ENCODE results near the gene BICDL2.
"Not testable (repeated sequence)": the region's sequence is repeated elsewhere in the genome, so short reads cannot be mapped to it uniquely, and the experiment has no call there.

Gene BICDL2

GRCh38 chr16:3056336-3057180, 19.8 kb upstream of the BICDL2 start:
- WGBS, 2 experiments (ENCODE audit: insufficient coverage in 2 of 2), result 93 to 95% methylated on average over 12 to 16 of the region's 19 CpGs
- Histone ChIP-seq H3K4me1 (ENCODE audit: control insufficient read depth, insufficient read depth, low read length, poor library complexity, severe bottlenecking) (peaks cover 15% of the 10 kb centered on the region), H3K4me3 (ENCODE audit: extremely low read depth, insufficient read depth, low read length, poor library complexity, severe bottlenecking) (no peak overlapping the region), H3K27ac (ENCODE audit: low read depth, low read length, severe bottlenecking) (no peak overlapping the region), H3K36me3 (ENCODE audit: control insufficient read depth, insufficient read depth, low read length) (no peaks in the 10 kb centered on the region), H3K9me3 (ENCODE audit: control insufficient read depth, low read length) (no peaks in the 10 kb centered on the region)

- 56 to 71% methylated on average over 6 to 9 of the region's 9 CpGs for WGBS, 2 experiments (ENCODE audit: insufficient coverage in 2 of 2)
- H3K36me3 ChIP-seq (ENCODE audit: control insufficient read depth, insufficient read depth, low read length); H3K27ac ChIP-seq (ENCODE audit: low read depth, low read length, severe bottlenecking); H3K9me3 ChIP-seq (ENCODE audit: control insufficient read depth, low read length); H3K4me3 ChIP-seq (ENCODE audit: extremely low read depth, insufficient read depth, low read length, poor library complexity, severe bottlenecking): not testable (repeated sequence)
- peaks cover 15% of the 10 kb centered on the region for H3K4me1 ChIP-seq (ENCODE audit: control insufficient read depth, insufficient read depth, low read length, poor library complexity, severe bottlenecking)
These were observed 19.0 kb upstream of the BICDL2 start for GRCh38 chr16:3055734-3056115.

GRCh38 chr16:3054965-3055733, 18.4 kb upstream of the BICDL2 start:
- Histone ChIP-seq H3K4me1 (ENCODE audit: control insufficient read depth, insufficient read depth, low read length, poor library complexity, severe bottlenecking) (peaks cover 10% of the 10 kb centered on the region), H3K9me3 (ENCODE audit: control insufficient read depth, low read length) (no peaks in the 10 kb centered on the region), H3K36me3 (ENCODE audit: control insufficient read depth, insufficient read depth, low read length) (no peaks in the 10 kb centered on the region), H3K4me3 (ENCODE audit: extremely low read depth, insufficient read depth, low read length, poor library complexity, severe bottlenecking) (no peak overlapping the region), H3K27ac (ENCODE audit: low read depth, low read length, severe bottlenecking) (no peak overlapping the region)
- WGBS, 2 experiments (ENCODE audit: insufficient coverage in 2 of 2), result 84 to 85% methylated on average over 14 to 15 of the region's 17 CpGs

GRCh38 chr16:3053330-3053710, 16.6 kb upstream of the BICDL2 start:
- not testable (repeated sequence) for H3K36me3 ChIP-seq (ENCODE audit: control insufficient read depth, insufficient read depth, low read length); H3K9me3 ChIP-seq (ENCODE audit: control insufficient read depth, low read length); H3K4me1 ChIP-seq (ENCODE audit: control insufficient read depth, insufficient read depth, low read length, poor library complexity, severe bottlenecking); H3K4me3 ChIP-seq (ENCODE audit: extremely low read depth, insufficient read depth, low read length, poor library complexity, severe bottlenecking); H3K27ac ChIP-seq (ENCODE audit: low read depth, low read length, severe bottlenecking)
- WGBS, 2 experiments (ENCODE audit: insufficient coverage in 2 of 2), result 86 to 100% methylated on average over 1 to 6 of the region's 13 CpGs

- not testable (repeated sequence) for H3K4me3 ChIP-seq (ENCODE audit: extremely low read depth, insufficient read depth, low read length, poor library complexity, severe bottlenecking)
- 100% methylated on average over 1 of the region's 12 CpGs; no CpG with 5 or more reads in 1 of the 2 experiments for WGBS, 2 experiments (ENCODE audit: insufficient coverage in 2 of 2)
These were observed 16.0 kb upstream of the BICDL2 start for GRCh38 chr16:3052571-3053329.

GRCh38 chr16:3051494-3051893, 14.8 kb upstream of the BICDL2 start:
- Histone ChIP-seq H3K4me3 (ENCODE audit: extremely low read depth, insufficient read depth, low read length, poor library complexity, severe bottlenecking) (no peak overlapping the region), H3K36me3 (ENCODE audit: control insufficient read depth, insufficient read depth, low read length) (no peaks in the 10 kb centered on the region), H3K4me1 (ENCODE audit: control insufficient read depth, insufficient read depth, low read length, poor library complexity, severe bottlenecking) (no peaks in the 10 kb centered on the region), H3K27ac (ENCODE audit: low read depth, low read length, severe bottlenecking) (no peak overlapping the region), H3K9me3 (ENCODE audit: control insufficient read depth, low read length) (no peaks in the 10 kb centered on the region)
- 79 to 81% methylated on average over 5 to 6 of the region's 9 CpGs for WGBS, 2 experiments (ENCODE audit: insufficient coverage in 2 of 2)

More at GRCh38 chr16:3052571-3053329, 16.0 kb upstream of the BICDL2 start:
- H3K27ac ChIP-seq (ENCODE audit: low read depth, low read length, severe bottlenecking); H3K36me3 ChIP-seq (ENCODE audit: control insufficient read depth, insufficient read depth, low read length); H3K9me3 ChIP-seq (ENCODE audit: control insufficient read depth, low read length); H3K4me1 ChIP-seq (ENCODE audit: control insufficient read depth, insufficient read depth, low read length, poor library complexity, severe bottlenecking): not testable (repeated sequence)

- Histone ChIP-seq H3K4me1 (ENCODE audit: control insufficient read depth, insufficient read depth, low read length, poor library complexity, severe bottlenecking) (no peaks in the 10 kb centered on the region), H3K36me3 (ENCODE audit: control insufficient read depth, insufficient read depth, low read length) (no peaks in the 10 kb centered on the region), H3K27ac (ENCODE audit: low read depth, low read length, severe bottlenecking) (no peak overlapping the region), H3K9me3 (ENCODE audit: control insufficient read depth, low read length) (no peaks in the 10 kb centered on the region), H3K4me3 (ENCODE audit: extremely low read depth, insufficient read depth, low read length, poor library complexity, severe bottlenecking) (no peak overlapping the region)
- WGBS, 2 experiments (ENCODE audit: insufficient coverage in 2 of 2), result 63 to 84% methylated on average over 2 to 3 of the region's 4 CpGs
These were observed 14.3 kb upstream of the BICDL2 start for GRCh38 chr16:3051009-3051408.

- Histone ChIP-seq H3K4me1 (ENCODE audit: control insufficient read depth, insufficient read depth, low read length, poor library complexity, severe bottlenecking) (no peaks in the 10 kb centered on the region), H3K27ac (ENCODE audit: low read depth, low read length, severe bottlenecking) (no peak overlapping the region), H3K9me3 (ENCODE audit: control insufficient read depth, low read length) (no peaks in the 10 kb centered on the region), H3K36me3 (ENCODE audit: control insufficient read depth, insufficient read depth, low read length) (no peaks in the 10 kb centered on the region), H3K4me3 (ENCODE audit: extremely low read depth, insufficient read depth, low read length, poor library complexity, severe bottlenecking) (no peak overlapping the region)
- 98 to 100% methylated on average over 2 to 5 of the region's 5 CpGs for WGBS, 2 experiments (ENCODE audit: insufficient coverage in 2 of 2)
These were observed 13.7 kb upstream of the BICDL2 start for GRCh38 chr16:3050487-3050886.

GRCh38 chr16:3049921-3050481, 13.3 kb upstream of the BICDL2 start:
- no peaks in the 10 kb centered on the region for H3K9me3 ChIP-seq (ENCODE audit: control insufficient read depth, low read length)
- no peaks in the 10 kb centered on the region for H3K4me1 ChIP-seq (ENCODE audit: control insufficient read depth, insufficient read depth, low read length, poor library complexity, severe bottlenecking)
- 91% methylated on average over 19 to 26 of the region's 26 CpGs for WGBS, 2 experiments (ENCODE audit: insufficient coverage in 2 of 2)
- H3K4me3 ChIP-seq (ENCODE audit: extremely low read depth, insufficient read depth, low read length, poor library complexity, severe bottlenecking), result no peak overlapping the region
- H3K27ac ChIP-seq (ENCODE audit: low read depth, low read length, severe bottlenecking), result no peak overlapping the region
- H3K36me3 ChIP-seq (ENCODE audit: control insufficient read depth, insufficient read depth, low read length), result no peaks in the 10 kb centered on the region

GRCh38 chr16:3047387-3047720, 10.6 kb upstream of the BICDL2 start:
- Histone ChIP-seq H3K27ac (ENCODE audit: low read depth, low read length, severe bottlenecking) (no peak overlapping the region), H3K4me3 (ENCODE audit: extremely low read depth, insufficient read depth, low read length, poor library complexity, severe bottlenecking) (no peak overlapping the region), H3K9me3 (ENCODE audit: control insufficient read depth, low read length) (no peaks in the 10 kb centered on the region), H3K4me1 (ENCODE audit: control insufficient read depth, insufficient read depth, low read length, poor library complexity, severe bottlenecking) (no peaks in the 10 kb centered on the region), H3K36me3 (ENCODE audit: control insufficient read depth, insufficient read depth, low read length) (no peaks in the 10 kb centered on the region)
- WGBS, 2 experiments (ENCODE audit: insufficient coverage in 2 of 2), result 35 to 37% methylated on average over 12 of the region's 13 CpGs
